Endothelial cell of umbilical vein (primary cell): ENCODE data around the gene TMEM130. TPM values are rescaled to one million over a fixed set of nuclear protein-coding genes. Genes with fewer than 3 reads are reported as not detected.

Experiments used
- BruUV-seq: library from RNA; stranded (reverse); fragments of 400-500 nt; replicated peaks from 2 replicates; lab custom pipeline; 2021; lab: Mats Ljungman, UMichigan
- CTCF ChIA-PET: fragments of 300-600, 350-600 bp; sonication (Branson Sonifier 250); formaldehyde crosslinking; loops from one replicate; lab custom pipeline; 2021; ENCODE audit warnings: antibody characterized with exemption, inconsistent platforms; lab: Charles Lee
- POLR2A ChIA-PET: fragments of 300-600, 350-600 bp; sonication (Branson Sonifier 250); formaldehyde crosslinking; loops from one replicate; lab custom pipeline; 2021; ENCODE audit warnings: antibody characterized with exemption, inconsistent platforms; lab: Charles Lee
- DNase-seq: peaks from one replicate; pipeline ENCODE4 v3.0.0-alpha.2; 2011; ENCODE audit warnings: low read depth, low spot score
- FAIRE-seq: peaks from 2 replicates; lab custom pipeline; 2011; peaks lifted over from hg19 to GRCh38; lab: Jason Lieb, UNC
- H2AFZ ChIP-seq: 2 replicates; pipeline ENCODE4 v1.6.0; 2012; ENCODE audit warnings: low read depth, low read length, control low read depth, inconsistent platforms
- H3K27ac ChIP-seq: 2 replicates; pipeline ENCODE4 v1.5.1; 2011; ENCODE audit warnings: low read depth, mild to moderate bottlenecking, control low read depth, low read length, moderate library complexity; ENCODE audit not compliant: insufficient read depth
- H3K27me3 ChIP-seq, 2 experiments: 2 replicates each; pipeline versions ENCODE4 v1.6.0 to v1.6.1; 2011; ENCODE audit warnings: low read length in 2 of 2, mixed read lengths in 1 of 2; ENCODE audit not compliant: control insufficient read depth in 2 of 2, insufficient read depth in 2 of 2
- H3K36me3 ChIP-seq, 2 experiments: 2 replicates in 1 of 2; 3 replicates in 1 of 2; pipeline ENCODE4 v1.5.1; 2011; ENCODE audit warnings: low read length in 2 of 2, mild to moderate bottlenecking in 1 of 2, moderate library complexity in 1 of 2; ENCODE audit not compliant: control insufficient read depth in 2 of 2, insufficient read depth in 2 of 2; ENCODE audit errors: extremely low read depth in 1 of 2
- H3K4me1 ChIP-seq: 3 replicates; pipeline ENCODE4 v1.5.1; 2011; ENCODE audit warnings: mild to moderate bottlenecking, low read length; ENCODE audit not compliant: control insufficient read depth, insufficient read depth; ENCODE audit errors: extremely low read depth
- H3K4me2 ChIP-seq: 2 replicates; pipeline ENCODE4 v1.6.1; 2011; ENCODE audit warnings: low read length, control low read depth, mixed read lengths; ENCODE audit not compliant: insufficient read depth
- H3K4me3 ChIP-seq, 3 experiments: fragments of 200-600 bp in 1 of 3; sonication (generic), shearing (Covaris generic) in 1 of 3; replicated peaks in 1 of 3; 2 replicates each; pipeline ENCODE4 v1.5.1; 2011 to 2016; ENCODE audit warnings: control low read depth in 3 of 3, low read length in 3 of 3, mild to moderate bottlenecking in 2 of 3, inconsistent platforms in 1 of 3, low read depth in 1 of 3, moderate library complexity in 1 of 3; ENCODE audit not compliant: insufficient read depth in 1 of 3
- H3K79me2 ChIP-seq: 2 replicates; pipeline ENCODE4 v1.6.0; 2012; ENCODE audit warnings: low read length, inconsistent platforms; ENCODE audit not compliant: control insufficient read depth, insufficient read depth
- H3K9ac ChIP-seq: replicated peaks from 2 replicates; pipeline ENCODE3; 2011; ENCODE audit warnings: low read length, control low read depth; ENCODE audit not compliant: insufficient read depth; ENCODE audit errors: extremely low read depth
- H3K9me1 ChIP-seq: replicated peaks from 3 replicates; pipeline ENCODE4 v1.6.0; 2011; ENCODE audit warnings: mild to moderate bottlenecking, low read length; ENCODE audit not compliant: control insufficient read depth, insufficient read depth; ENCODE audit errors: extremely low read depth
- H3K9me3 ChIP-seq: replicated peaks from 2 replicates; pipeline ENCODE4 v1.5.1; 2012; ENCODE audit warnings: low read length, inconsistent platforms; ENCODE audit not compliant: control insufficient read depth, insufficient read depth
- H4K20me1 ChIP-seq: replicated peaks from 2 replicates; pipeline ENCODE3; 2011; ENCODE audit warnings: mild to moderate bottlenecking, low read length; ENCODE audit not compliant: control insufficient read depth, insufficient read depth; ENCODE audit errors: extremely low read depth
- CTCF ChIP-seq, 2 donors: IDR thresholded peaks; 1 replicate in 1 of 2; 2 replicates in 1 of 2; pipeline ENCODE4 v1.5.1; 2011; ENCODE audit warnings: low read length in 2 of 2, mild to moderate bottlenecking in 2 of 2, moderate library complexity in 2 of 2, control low read depth in 1 of 2, inconsistent platforms in 1 of 2, low read depth in 1 of 2; ENCODE audit not compliant: insufficient read depth in 1 of 2; ENCODE audit errors: extremely low read depth in 1 of 2
- EZH2 ChIP-seq: IDR thresholded peaks from 2 replicates; pipeline ENCODE4 v1.6.1; 2012; ENCODE audit warnings: borderline replicate concordance, low read depth, mild to moderate bottlenecking, moderate library complexity, low read length, inconsistent platforms; ENCODE audit not compliant: severe bottlenecking
- FOS ChIP-seq: IDR thresholded peaks from 2 replicates; pipeline ENCODE4 v1.6.1; 2011; ENCODE audit warnings: mild to moderate bottlenecking, low read length, moderate library complexity, borderline replicate concordance; ENCODE audit not compliant: insufficient read depth
- GATA2 ChIP-seq: IDR thresholded peaks from 2 replicates; pipeline ENCODE4 v1.7.0; 2011; ENCODE audit warnings: low read depth, mild to moderate bottlenecking, moderate library complexity, mixed read lengths, low read length; ENCODE audit not compliant: insufficient read length, insufficient read depth
- JUN ChIP-seq: IDR thresholded peaks from 2 replicates; pipeline ENCODE4 v1.6.1; 2011; ENCODE audit warnings: borderline replicate concordance, low read depth; ENCODE audit not compliant: insufficient read length, insufficient read depth
- MAX ChIP-seq: IDR thresholded peaks from 2 replicates; pipeline ENCODE4 v1.6.1; 2011; ENCODE audit not compliant: insufficient read depth, insufficient read length
- MYC ChIP-seq: IDR thresholded peaks from one replicate; pipeline ENCODE4 v1.6.1; 2011; ENCODE audit warnings: mild to moderate bottlenecking, low read depth, low read length
- POLR2A ChIP-seq: IDR thresholded peaks from 2 replicates; pipeline ENCODE4 v1.6.1; 2012; ENCODE audit warnings: low read depth, mild to moderate bottlenecking, control low read depth, low read length
- POLR2AphosphoS5 ChIP-seq: IDR thresholded peaks from 2 replicates; pipeline ENCODE4 v1.6.1; 2012; ENCODE audit warnings: low read depth, mild to moderate bottlenecking, control low read depth, low read length, moderate library complexity; ENCODE audit not compliant: insufficient read depth
- dilution Hi-C: fragments of 300-500 bp; cut with MboI; formaldehyde crosslinking; loops from one replicate; pipeline ENCODE4 v1.15.0; 2019; ENCODE audit warnings: low sequenced_read_pairs; ENCODE audit not compliant: extremely low pct_ligation_motif_present
- intact Hi-C: fragments of 100-400 bp; cut with micrococcal nuclease; formaldehyde crosslinking; loops from one replicate; pipeline ENCODE4 v1.10.0; 2022
- polyA plus RNA-seq, 4 experiments: library from polyadenylated mRNA; depleted of rRNA in 3 of 4; stranded (reverse) in 3 of 4; unstranded in 1 of 4; fragments of >200 nt; gene quantifications; 2 replicates each; pipeline versions ENCODE4 v1.2.1 to v1.2.3, GENCODE V29; 2011 to 2012; ENCODE audit warnings: missing spikeins in 1 of 4
- total RNA-seq: library from RNA; stranded (reverse); gene quantifications from 2 replicates; pipeline ENCODE4 v1.2.3, GENCODE V29; 2021

The TMEM130 gene
- total and polyA plus RNA-seq, 2 donors (not counting 3 experiments of a cell fraction or from before 2014, with no cell fraction given): not detected

GRCh38 chr7:98887038-98887437 is 17.2 kb upstream of the TMEM130 start:
- no peak overlapping the region for H3K4me3 ChIP-seq
- peaks cover 14 to 25% of the 10 kb centered on the region in 2 experiments for H3K36me3 ChIP-seq
- H2AFZ ChIP-seq: no peak overlapping the region
- no peaks in the 10 kb centered on the region for H4K20me1 ChIP-seq
- no peak overlapping the region for H3K9ac ChIP-seq
- no peak for FAIRE-seq
- H3K4me2 ChIP-seq: no peak overlapping the region
- no peak overlapping the region for H3K27ac ChIP-seq
- H3K9me3 ChIP-seq: no peaks in the 10 kb centered on the region
- no peaks in the 10 kb centered on the region for H3K4me1 ChIP-seq
- TF ChIP-seq MAX (no peak), POLR2AphosphoS5 (no peak), GATA2 (no peak), CTCF (IDR thresholded peaks at IDR 0.05; ENCODE audit: extremely low read depth in 1 of 2, insufficient read depth in 1 of 2, low read depth in 1 of 2, low read length in 2 of 2) (no peak), JUN (no peak), EZH2 (no peak), POLR2A (no peak), MYC (no peak), FOS (no peak)
- dilution Hi-C loops (no loop called here), intact Hi-C loops (no loop called here)
- CTCF ChIA-PET: interaction anchor here (1.1 kb wide), 1 partner anchor 9 kb away, joined by 3 read pairs; the partner anchor contains the start of gene TRRAP
- no peak for DNase-seq
- no TSS peak for BruUV-seq
- H3K9me1 ChIP-seq: no peaks in the 10 kb centered on the region
- no peaks in the 10 kb centered on the region for H3K27me3 ChIP-seq
- POLR2A ChIA-PET: no interaction called here
- H3K79me2 ChIP-seq: peaks cover 12% of the 10 kb centered on the region
